SJSA1 (cell line): ENCODE results near the gene POLE4. TPM values are rescaled to one million over a fixed set of nuclear protein-coding genes. Genes with fewer than 3 reads are reported as not detected.

Source experiments
- DNase-seq, 2 experiments: peaks; one replicate each; pipeline ENCODE4 v3.0.0-alpha.2; 2015 to 2020; ENCODE audit warnings: low spot score in 2 of 2, low read depth in 1 of 2
- H3K27ac ChIP-seq: fragments of 250-450 bp; sonication (Bioruptor Pico); 2 replicates; pipeline ENCODE4 v1.5.1; 2020; ENCODE audit warnings: mild to moderate bottlenecking, moderate library complexity
- H3K27me3 ChIP-seq: fragments of 250-450 bp; sonication (Bioruptor Pico); replicated peaks from 2 replicates; pipeline ENCODE4 v1.5.1; 2020; ENCODE audit warnings: mild to moderate bottlenecking, moderate library complexity
- H3K36me3 ChIP-seq: fragments of 250-450 bp; sonication (Bioruptor Pico); 2 replicates; pipeline ENCODE4 v1.5.1; 2020; ENCODE audit warnings: mild to moderate bottlenecking
- H3K4me1 ChIP-seq: fragments of 250-450 bp; sonication (Bioruptor Pico); replicated peaks from 2 replicates; pipeline ENCODE4 v1.6.1; 2021; ENCODE audit warnings: mild to moderate bottlenecking
- H3K4me3 ChIP-seq: fragments of 250-450 bp; sonication (Bioruptor Pico); 2 replicates; pipeline ENCODE4 v1.5.1; 2020; ENCODE audit warnings: mild to moderate bottlenecking
- H3K9me3 ChIP-seq: fragments of 250-450 bp; sonication (Bioruptor Pico); replicated peaks from 2 replicates; pipeline ENCODE4 v1.5.1; 2020; ENCODE audit warnings: mild to moderate bottlenecking
- total RNA-seq: library from RNA; depleted of rRNA; stranded (reverse); fragments of >200 nt; shearing (Covaris generic); gene quantifications from 2 replicates; pipeline ENCODE4 v1.2.3, GENCODE V29; 2014

The POLE4 gene
- total RNA-seq, 1 experiment from 2014 or later = 46.8 TPM

DNA sequence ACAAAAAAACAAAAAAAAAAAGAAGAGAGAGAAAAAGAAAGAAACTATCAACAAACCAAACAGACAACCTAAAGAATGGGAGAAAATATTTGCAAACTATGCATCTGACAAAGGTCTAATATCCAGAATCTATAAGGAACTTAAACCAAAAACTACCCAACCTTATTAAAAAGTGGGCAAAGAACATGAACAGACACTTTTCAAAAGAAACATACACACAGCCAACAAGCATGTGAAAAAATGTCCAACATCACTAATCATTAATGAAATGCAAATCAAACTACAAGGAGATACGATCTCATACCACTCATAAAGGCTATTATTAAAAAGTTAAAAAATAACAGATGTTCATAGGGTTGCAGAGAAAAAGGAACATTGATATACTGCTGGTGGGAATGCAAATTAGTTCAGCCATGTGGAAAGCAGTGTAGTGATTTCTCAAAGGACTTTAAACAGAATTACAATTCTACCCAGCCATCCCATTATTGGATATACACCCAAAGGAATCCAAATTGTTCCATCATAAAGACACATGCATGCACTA lies 7.2 kb upstream of the POLE4 start:
- no peak for DNase-seq
- Histone ChIP-seq H3K36me3 (no peaks in the 10 kb centered on the region), H3K4me1 (no peaks in the 10 kb centered on the region), H3K27me3 (no peaks in the 10 kb centered on the region), H3K9me3 (no peaks in the 10 kb centered on the region), H3K4me3 (no peak overlapping the region), H3K27ac (no peak overlapping the region)

DNA sequence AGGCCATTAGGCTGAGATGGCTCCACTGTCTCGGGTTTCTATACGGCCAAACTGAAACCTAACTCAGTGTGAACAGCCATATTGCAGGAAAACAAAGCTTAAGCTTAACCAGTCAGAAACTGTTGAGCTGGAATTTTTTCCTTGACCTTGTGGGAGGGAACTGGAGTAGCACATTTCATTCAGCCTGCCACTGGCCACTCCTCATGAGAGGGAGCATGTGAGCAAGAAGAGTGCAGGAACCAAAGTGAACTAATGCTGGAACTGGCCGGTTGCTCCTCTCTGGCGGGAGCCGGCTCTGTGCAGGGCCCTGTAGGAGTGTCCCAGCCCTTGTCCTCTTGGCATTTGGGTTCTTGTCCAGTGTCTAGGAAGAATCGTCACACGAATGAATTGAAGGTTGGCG lies 5.9 kb upstream of the POLE4 start:
- Histone ChIP-seq H3K4me1 (no peaks in the 10 kb centered on the region), H3K27ac (no peak overlapping the region), H3K27me3 (no peaks in the 10 kb centered on the region), H3K4me3 (no peak overlapping the region), H3K9me3 (no peaks in the 10 kb centered on the region), H3K36me3 (no peaks in the 10 kb centered on the region)
- DNase-seq = no peak

DNA sequence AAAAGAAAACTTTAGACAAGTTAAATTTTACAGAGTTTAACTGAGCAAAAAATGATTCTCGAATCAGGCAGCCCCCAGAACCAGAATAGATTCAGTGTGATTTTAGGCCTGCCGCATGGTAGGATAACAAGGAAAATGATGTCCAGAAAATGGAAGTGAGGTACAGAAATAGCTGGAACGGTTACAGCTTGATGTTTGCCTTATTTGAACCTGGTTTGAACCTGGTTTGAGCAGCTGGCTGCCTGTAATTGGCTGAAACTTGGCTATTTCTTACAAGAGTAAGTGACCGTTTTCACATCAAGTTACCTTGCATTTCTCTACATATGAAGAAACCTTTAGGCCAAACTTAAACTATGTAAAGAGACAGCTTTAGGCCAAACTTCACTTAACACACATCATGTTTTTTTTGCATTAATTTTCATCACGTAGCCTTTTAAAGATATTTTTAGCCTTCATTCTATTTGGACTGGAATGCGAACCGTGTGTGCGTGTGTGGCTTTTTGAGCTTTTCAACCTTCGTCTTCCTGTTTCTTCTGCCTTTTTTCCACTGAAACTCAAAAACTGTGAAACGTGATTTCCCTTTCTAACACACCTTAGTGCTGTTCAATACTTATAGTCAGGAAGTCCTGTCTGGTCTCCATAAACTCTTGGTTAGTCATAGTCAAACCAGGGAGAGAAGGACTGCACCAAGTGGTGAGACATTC lies 4.5 kb upstream of the POLE4 start:
- H3K4me1 ChIP-seq = peaks cover 8% of the 10 kb centered on the region
- H3K36me3 ChIP-seq = peaks cover under 1% of the 10 kb centered on the region; the same call in 1 of the 2 replicates
- no peak for DNase-seq
- no peak overlapping the region for H3K27ac ChIP-seq
- no peak overlapping the region for H3K4me3 ChIP-seq
- H3K9me3 ChIP-seq = no peaks in the 10 kb centered on the region
- H3K27me3 ChIP-seq = no peaks in the 10 kb centered on the region

DNA sequence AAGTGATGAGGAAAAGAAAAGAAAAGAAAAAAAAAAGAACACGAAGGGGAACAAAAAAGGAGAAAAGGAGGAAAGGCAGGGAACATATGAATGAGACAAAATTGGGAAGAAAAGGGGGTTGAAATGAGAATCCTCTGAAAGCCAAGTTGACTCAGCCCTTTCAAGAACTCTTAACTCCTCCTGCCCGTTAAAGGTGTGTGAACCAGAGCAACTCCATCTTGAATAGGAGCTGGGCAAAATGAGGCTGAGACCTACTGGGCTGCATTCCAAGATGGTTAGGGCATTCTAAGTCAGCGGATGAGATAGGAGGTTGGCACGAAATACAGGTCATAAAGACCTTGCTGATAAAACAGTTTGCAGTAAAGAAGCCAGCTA lies 4.0 kb upstream of the POLE4 start:
- Histone ChIP-seq H3K4me3 (no peak overlapping the region), H3K4me1 (peaks cover 11% of the 10 kb centered on the region), H3K36me3 (peaks cover 5% of the 10 kb centered on the region), H3K27ac (no peak overlapping the region), H3K9me3 (0 out of 2 replicates have a peak, but pooled peaks cover 4% of the 10 kb centered on the region), H3K27me3 (no peaks in the 10 kb centered on the region)
- DNase-seq = no peak

DNA sequence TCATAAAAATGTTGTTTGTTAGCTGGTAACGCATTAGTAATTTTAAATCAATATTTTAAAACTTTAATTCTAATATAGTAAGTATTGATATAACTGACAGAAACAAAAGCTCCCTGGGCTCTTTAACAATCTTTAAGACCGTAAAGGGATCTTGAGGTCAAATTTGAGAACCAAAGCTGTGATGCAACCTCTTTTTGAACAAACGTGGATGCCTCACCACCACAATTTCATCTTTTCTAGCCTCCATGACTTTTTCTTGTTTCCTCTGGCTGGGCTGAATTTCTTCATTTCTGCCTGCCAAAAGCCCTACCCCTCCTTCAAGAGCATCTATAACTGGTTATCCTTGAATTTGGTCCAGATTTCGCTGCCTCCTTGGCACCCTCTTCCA lies 563 bp upstream of the POLE4 start:
- Histone ChIP-seq H3K4me1 (peaks cover 11% of the 10 kb centered on the region), H3K36me3 (peaks cover 32% of the 10 kb centered on the region), H3K4me3 (peak overlapping the region; percentile 64), H3K9me3 (0 out of 2 replicates have a peak, but pooled peaks cover 4% of the 10 kb centered on the region), H3K27ac (peak overlapping the region; percentile 90; the same call in 1 of the 2 replicates), H3K27me3 (no peaks in the 10 kb centered on the region)
- DNase-seq = no peak

- Histone ChIP-seq H3K4me1 (peaks cover 11% of the 10 kb centered on the region), H3K27me3 (no peaks in the 10 kb centered on the region), H3K9me3 (0 out of 2 replicates have a peak, but pooled peaks cover 4% of the 10 kb centered on the region), H3K27ac (no peak overlapping the region), H3K36me3 (peaks cover 36% of the 10 kb centered on the region), H3K4me3 (peak overlapping the region; percentile 64)
- no peak for DNase-seq
These were observed 786 bp downstream of the POLE4 start for GRCh38 chr2:74959106-74959751.

GRCh38 chr2:74966887-74967286 lies 8.4 kb downstream of the POLE4 start:
- Histone ChIP-seq H3K9me3 (no peaks in the 10 kb centered on the region), H3K4me1 (no peaks in the 10 kb centered on the region), H3K4me3 (no peak overlapping the region), H3K27ac (no peak overlapping the region), H3K27me3 (no peaks in the 10 kb centered on the region), H3K36me3 (peaks cover 29% of the 10 kb centered on the region)
- DNase-seq = no peak

- Histone ChIP-seq H3K9me3 (no peaks in the 10 kb centered on the region), H3K36me3 (peaks cover 17% of the 10 kb centered on the region), H3K4me3 (no peak overlapping the region), H3K27me3 (no peaks in the 10 kb centered on the region), H3K27ac (no peak overlapping the region), H3K4me1 (no peaks in the 10 kb centered on the region)
- no peak for DNase-seq
These were observed 16.6 kb downstream of the POLE4 start for GRCh38 chr2:74975016-74975415.

DNA sequence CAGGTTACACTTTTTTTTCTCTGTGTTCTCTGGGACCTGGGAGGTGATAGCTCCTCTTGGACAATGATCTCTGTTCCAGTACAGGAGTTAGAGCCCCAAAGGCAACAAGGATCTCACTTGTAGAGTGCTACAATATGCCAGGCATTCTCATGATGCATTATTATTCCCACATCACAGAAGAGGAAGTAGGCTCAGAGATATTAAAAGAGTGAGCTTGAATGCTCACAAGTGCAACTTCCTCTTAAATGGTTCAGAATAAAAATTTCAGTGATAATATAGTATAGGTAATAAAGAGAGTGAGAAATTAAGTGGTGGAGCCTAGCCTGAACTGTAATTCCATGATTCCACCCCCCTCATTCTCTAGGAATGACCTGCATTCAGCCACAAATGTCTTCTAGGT lies 21.4 kb downstream of the POLE4 start:
- H3K36me3 ChIP-seq = peaks cover 9% of the 10 kb centered on the region; the same call in 1 of the 2 replicates
- no peak overlapping the region for H3K4me3 ChIP-seq
- no peak for DNase-seq
- no peaks in the 10 kb centered on the region for H3K27me3 ChIP-seq
- H3K27ac ChIP-seq = no peak overlapping the region
- no peaks in the 10 kb centered on the region for H3K9me3 ChIP-seq
- no peaks in the 10 kb centered on the region for H3K4me1 ChIP-seq

DNA sequence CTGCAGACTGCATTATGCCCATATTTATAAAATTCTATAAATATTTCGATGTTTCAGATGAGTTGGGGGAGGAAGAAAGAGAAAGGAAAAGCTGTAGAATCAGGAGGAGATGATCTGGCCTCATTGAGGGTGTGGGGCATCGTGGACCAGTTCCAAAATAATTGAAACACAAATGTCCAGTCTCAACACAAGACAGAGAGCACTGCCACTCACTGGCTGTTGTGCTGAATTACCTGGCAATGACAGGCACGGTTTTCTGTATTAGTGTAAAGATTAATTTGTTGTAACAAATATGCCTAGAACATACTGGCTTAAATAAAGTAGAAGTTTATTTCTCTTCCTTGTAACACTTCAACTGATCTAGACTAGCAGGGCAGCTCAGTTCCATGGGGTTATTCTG lies 24.1 kb downstream of the POLE4 start:
- H3K36me3 ChIP-seq = 0 out of 2 replicates have a peak, but pooled peaks cover 3% of the 10 kb centered on the region
- no peak for DNase-seq
- no peak overlapping the region for H3K27ac ChIP-seq

GRCh38 chr2:74983631-74984392 lies 25.4 kb downstream of the POLE4 start:
- Histone ChIP-seq H3K36me3 (no peaks in the 10 kb centered on the region), H3K4me3 (no peak overlapping the region), H3K4me1 (no peaks in the 10 kb centered on the region), H3K9me3 (no peaks in the 10 kb centered on the region), H3K27ac (no peak overlapping the region), H3K27me3 (no peaks in the 10 kb centered on the region)
- no peak for DNase-seq

More for the DNA sequence above, 24.1 kb downstream of the POLE4 start:
- Histone ChIP-seq H3K4me3 (no peak overlapping the region), H3K27me3 (no peaks in the 10 kb centered on the region), H3K4me1 (no peaks in the 10 kb centered on the region), H3K9me3 (no peaks in the 10 kb centered on the region)

DNA sequence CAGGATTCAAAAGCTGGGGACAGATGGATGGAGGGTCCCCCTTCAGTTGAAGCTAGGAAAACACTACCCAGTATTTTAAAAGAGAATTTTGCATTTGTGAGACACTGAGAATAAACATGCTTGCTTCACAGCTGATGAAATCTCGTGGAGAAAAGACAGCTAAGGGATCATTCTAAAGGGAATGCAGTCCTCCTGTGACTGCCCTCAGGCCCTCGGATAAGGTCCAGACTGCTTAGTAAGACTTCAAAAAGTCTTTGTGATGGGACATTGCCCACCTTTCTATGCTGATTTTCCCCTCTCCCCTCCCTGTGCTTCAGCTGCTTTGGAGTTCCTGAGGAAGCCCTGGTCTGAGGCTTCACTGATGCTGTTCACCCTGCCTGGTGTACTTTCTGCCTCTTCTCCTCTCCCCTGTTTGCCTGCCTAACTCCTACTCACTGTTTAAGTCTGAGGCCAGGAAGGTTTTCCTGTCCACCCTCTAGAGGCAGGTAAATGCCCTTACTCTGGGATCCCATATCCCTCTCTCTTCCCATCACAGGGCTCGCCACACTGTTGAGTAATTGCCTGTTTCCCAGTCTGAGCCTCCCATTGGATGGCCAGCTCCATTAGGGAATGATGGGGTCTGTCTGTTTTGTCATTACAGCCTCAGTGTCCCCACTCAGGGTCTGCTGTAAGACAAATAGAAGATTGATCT lies 26.6 kb downstream of the POLE4 start:
- Histone ChIP-seq H3K4me1 (no peaks in the 10 kb centered on the region), H3K4me3 (no peak overlapping the region), H3K36me3 (no peaks in the 10 kb centered on the region), H3K9me3 (no peaks in the 10 kb centered on the region), H3K27me3 (no peaks in the 10 kb centered on the region), H3K27ac (no peak overlapping the region)
- no peak for DNase-seq

- H3K9me3 ChIP-seq = no peaks in the 10 kb centered on the region
- no peak overlapping the region for H3K4me3 ChIP-seq
- no peaks in the 10 kb centered on the region for H3K27me3 ChIP-seq
- DNase-seq = no peak
- no peaks in the 10 kb centered on the region for H3K4me1 ChIP-seq
- no peaks in the 10 kb centered on the region for H3K36me3 ChIP-seq
- H3K27ac ChIP-seq = no peak overlapping the region
These were observed 27.7 kb downstream of the POLE4 start for GRCh38 chr2:74985978-74986609.
